ENCODE data around the gene CFTR. TPM values are rescaled to one million over a fixed set of nuclear protein-coding genes. Genes with fewer than 3 reads are reported as not detected.
"Not testable (repeated sequence)": the region's sequence is repeated elsewhere in the genome, so short reads cannot be mapped to it uniquely, and the experiment has no call there.

The CFTR gene
- polyA plus RNA-seq, 1 donor (not counting 4 experiments of a cell fraction or from before 2014, with no cell fraction given), result not detected

DNA sequence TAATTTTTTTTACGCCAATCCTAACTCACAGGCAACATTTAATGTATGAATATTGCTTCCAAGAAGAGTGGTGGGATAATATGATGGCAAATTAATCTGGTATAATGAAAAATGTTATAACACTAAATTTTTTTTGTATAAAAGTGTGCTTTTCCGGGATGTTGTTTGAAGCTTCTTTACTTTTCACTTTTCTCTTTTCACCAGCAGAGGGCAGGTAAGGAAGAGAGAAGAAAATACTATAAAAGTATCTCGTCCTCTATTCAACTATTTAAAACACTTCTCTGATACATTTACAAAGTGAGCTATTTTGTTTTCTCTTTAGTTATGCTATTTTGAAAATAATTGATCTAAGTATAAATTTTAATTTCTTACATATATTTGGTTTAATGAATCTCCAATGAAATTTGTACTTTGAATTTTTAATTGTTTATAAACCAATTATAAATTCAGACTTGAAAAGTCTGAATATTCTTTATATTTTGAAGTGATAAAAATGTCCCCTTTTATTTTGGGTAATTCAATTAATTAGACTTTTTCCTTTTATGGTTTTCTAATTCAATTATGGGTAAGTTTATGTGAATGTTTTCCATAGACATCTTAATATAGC lies 20.7 kb upstream of the CFTR start:
- Histone ChIP-seq H3K9me1 (ENCODE audit: control insufficient read depth, extremely low read depth, insufficient read depth, low read length) (no peaks in the 10 kb centered on the region), H3K27me3 (ENCODE audit: control insufficient read depth, extremely low read depth, insufficient read depth, low read length) (no peaks in the 10 kb centered on the region), H3K4me1 (ENCODE audit: control insufficient read depth, extremely low read depth, insufficient read depth, low read length) (no peaks in the 10 kb centered on the region), H2AFZ (ENCODE audit: control insufficient read depth, low read length) (no peak overlapping the region), H3K4me3 (ENCODE audit: control insufficient read depth in 2 of 3, extremely low read depth in 1 of 3, insufficient read depth in 2 of 3, low read depth in 1 of 3, low read length in 3 of 3) (no peak overlapping the region), H4K20me1 (ENCODE audit: control insufficient read depth, extremely low read depth, insufficient read depth, low read length) (no peaks in the 10 kb centered on the region), H3K27ac (ENCODE audit: control insufficient read depth, insufficient read depth, low read length) (no peak overlapping the region), H3K9ac (ENCODE audit: control insufficient read depth, extremely low read depth, insufficient read depth, low read length) (no peak overlapping the region), H3K79me2 (ENCODE audit: control insufficient read depth, insufficient read depth, low read length) (no peaks in the 10 kb centered on the region), H3K4me2 (ENCODE audit: control insufficient read depth, extremely low read depth, insufficient read depth, low read depth, low read length) (no peak overlapping the region), H3K36me3 (ENCODE audit: control insufficient read depth in 2 of 2, extremely low read depth in 1 of 2, insufficient read depth in 2 of 2, low read length in 2 of 2) (no peaks in the 10 kb centered on the region), H3K9me3 (ENCODE audit: control insufficient read depth, low read depth, low read length) (no peaks in the 10 kb centered on the region)
- FAIRE-seq (no peak), DNase-seq (ENCODE audit: low read depth, low spot score) (no peak)
- TF ChIP-seq EZH2 (IDR thresholded peaks at IDR 0.05; ENCODE audit: low read length) (no peak), CTCF (optimal IDR thresholded peaks at IDR 0.05 in 1 of 3, IDR thresholded peaks at IDR 0.05 in 1 of 3, conservative IDR thresholded peaks at IDR 0.05 in 1 of 3; ENCODE audit: extremely low read depth in 1 of 3, insufficient read depth in 2 of 3, low read length in 3 of 3) (peak in 2 of 3 experiments; percentile 32 to 40)
- dilution Hi-C loops (cut with MboI; ENCODE audit: extremely low pct_ligation_motif_present, low sequenced_read_pairs), result no loop called here

DNA sequence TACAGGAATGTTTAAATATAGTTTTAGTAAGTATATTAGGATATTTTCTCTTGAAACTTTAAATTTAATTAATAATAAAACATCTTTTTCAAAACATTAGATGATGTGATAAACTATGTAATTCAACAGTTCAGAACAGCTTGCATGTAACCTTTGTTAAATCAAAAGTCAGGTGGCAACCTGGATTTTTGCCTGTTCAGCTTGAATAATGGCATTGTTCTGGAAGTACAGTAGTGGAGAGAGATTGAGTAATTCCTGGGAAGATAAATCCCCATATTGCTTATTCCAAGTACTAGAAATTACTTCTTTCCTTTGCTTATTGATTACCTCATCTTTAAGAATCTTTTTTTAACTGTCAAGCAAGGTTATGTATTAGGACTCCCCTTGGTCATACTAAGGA lies 20.1 kb upstream of the CFTR start:
- Histone ChIP-seq H2AFZ (ENCODE audit: control insufficient read depth, low read length) (no peak overlapping the region), H3K9ac (ENCODE audit: control insufficient read depth, extremely low read depth, insufficient read depth, low read length) (no peak overlapping the region), H3K4me1 (ENCODE audit: control insufficient read depth, extremely low read depth, insufficient read depth, low read length) (no peaks in the 10 kb centered on the region), H3K4me3 (ENCODE audit: control insufficient read depth in 2 of 3, extremely low read depth in 1 of 3, insufficient read depth in 2 of 3, low read depth in 1 of 3, low read length in 3 of 3) (no peak overlapping the region), H3K36me3 (ENCODE audit: control insufficient read depth in 2 of 2, extremely low read depth in 1 of 2, insufficient read depth in 2 of 2, low read length in 2 of 2) (no peaks in the 10 kb centered on the region), H3K27me3 (ENCODE audit: control insufficient read depth, extremely low read depth, insufficient read depth, low read length) (no peaks in the 10 kb centered on the region), H3K79me2 (ENCODE audit: control insufficient read depth, insufficient read depth, low read length) (no peaks in the 10 kb centered on the region), H3K4me2 (ENCODE audit: control insufficient read depth, extremely low read depth, insufficient read depth, low read depth, low read length) (no peak overlapping the region), H3K9me1 (ENCODE audit: control insufficient read depth, extremely low read depth, insufficient read depth, low read length) (no peaks in the 10 kb centered on the region), H4K20me1 (ENCODE audit: control insufficient read depth, extremely low read depth, insufficient read depth, low read length) (no peaks in the 10 kb centered on the region), H3K27ac (ENCODE audit: control insufficient read depth, insufficient read depth, low read length) (no peak overlapping the region), H3K9me3 (ENCODE audit: control insufficient read depth, low read depth, low read length) (no peaks in the 10 kb centered on the region)
- FAIRE-seq (no peak), DNase-seq (ENCODE audit: low read depth, low spot score) (no peak)
- dilution Hi-C loops (cut with MboI; ENCODE audit: extremely low pct_ligation_motif_present, low sequenced_read_pairs), result no loop called here
- no peak for TF ChIP-seq CTCF (optimal IDR thresholded peaks at IDR 0.05 in 1 of 3, IDR thresholded peaks at IDR 0.05 in 1 of 3, conservative IDR thresholded peaks at IDR 0.05 in 1 of 3; ENCODE audit: extremely low read depth in 1 of 3, insufficient read depth in 2 of 3, low read length in 3 of 3)
- no peak for TF ChIP-seq EZH2 (IDR thresholded peaks at IDR 0.05; ENCODE audit: low read length)

- H4K20me1 ChIP-seq (ENCODE audit: control insufficient read depth, extremely low read depth, insufficient read depth, low read length); H3K27ac ChIP-seq (ENCODE audit: control insufficient read depth, insufficient read depth, low read length); dilution Hi-C loops (cut with MboI; ENCODE audit: extremely low pct_ligation_motif_present, low sequenced_read_pairs); DNase-seq (ENCODE audit: low read depth, low spot score); H3K36me3 ChIP-seq (ENCODE audit: control insufficient read depth in 2 of 2, extremely low read depth in 1 of 2, insufficient read depth in 2 of 2, low read length in 2 of 2); H2AFZ ChIP-seq (ENCODE audit: control insufficient read depth, low read length); H3K27me3 ChIP-seq (ENCODE audit: control insufficient read depth, extremely low read depth, insufficient read depth, low read length); H3K4me2 ChIP-seq (ENCODE audit: control insufficient read depth, extremely low read depth, insufficient read depth, low read depth, low read length); H3K79me2 ChIP-seq (ENCODE audit: control insufficient read depth, insufficient read depth, low read length); H3K9ac ChIP-seq (ENCODE audit: control insufficient read depth, extremely low read depth, insufficient read depth, low read length); H3K4me1 ChIP-seq (ENCODE audit: control insufficient read depth, extremely low read depth, insufficient read depth, low read length); H3K9me3 ChIP-seq (ENCODE audit: control insufficient read depth, low read depth, low read length); H3K9me1 ChIP-seq (ENCODE audit: control insufficient read depth, extremely low read depth, insufficient read depth, low read length); H3K4me3 ChIP-seq (ENCODE audit: control insufficient read depth in 2 of 3, extremely low read depth in 1 of 3, insufficient read depth in 2 of 3, low read depth in 1 of 3, low read length in 3 of 3); FAIRE-seq: not testable (repeated sequence)
These were observed 19.0 kb upstream of the CFTR start for GRCh38 chr7:117460815-117461214.

Measured in keratinocyte (primary cell).